Liver (tissue), 9 donors: ENCODE measurements around the gene GOSR2. TPM values are rescaled to one million over a fixed set of nuclear protein-coding genes. Genes with fewer than 3 reads are reported as not detected.

Experiments used
- DNase-seq: peaks from one replicate; pipeline ENCODE4 v3.0.0-alpha.2; 2017; ENCODE audit warnings: low spot score
- H3K27ac ChIP-seq, 2 donors: one replicate each; pipeline ENCODE4 v1.7.0; 2013; ENCODE audit warnings: inconsistent platforms in 2 of 2, low read length in 2 of 2, control low read depth in 1 of 2, low read depth in 1 of 2, mild to moderate bottlenecking in 1 of 2
- H3K27me3 ChIP-seq, 4 donors: one replicate each; pipeline versions ENCODE4 v1.6.1 to v1.7.0; 2013; ENCODE audit warnings: low read length in 3 of 4, inconsistent platforms in 1 of 4, mild to moderate bottlenecking in 1 of 4, moderate library complexity in 1 of 4; ENCODE audit not compliant: control insufficient read depth in 4 of 4, insufficient read depth in 4 of 4
- H3K36me3 ChIP-seq, 4 donors: one replicate each; pipeline versions ENCODE4 v1.6.1 to v1.7.0; 2013; ENCODE audit warnings: low read length in 3 of 4, mild to moderate bottlenecking in 3 of 4, low read depth in 1 of 4, moderate library complexity in 1 of 4; ENCODE audit not compliant: control insufficient read depth in 4 of 4, insufficient read depth in 3 of 4
- H3K4me1 ChIP-seq, 4 donors: one replicate each; pipeline versions ENCODE4 v1.6.1 to v1.7.0; 2013; ENCODE audit warnings: low read length in 3 of 4, mild to moderate bottlenecking in 3 of 4, moderate library complexity in 1 of 4; ENCODE audit not compliant: control insufficient read depth in 4 of 4, insufficient read depth in 4 of 4
- H3K4me3 ChIP-seq, 3 donors: one replicate each; pipeline versions ENCODE4 v1.6.1 to v1.7.0; 2013; ENCODE audit warnings: low read length in 3 of 3, control low read depth in 1 of 3, low read depth in 1 of 3, mild to moderate bottlenecking in 1 of 3
- H3K9ac ChIP-seq, 2 donors: one replicate each; pipeline ENCODE4 v1.7.0; 2013; ENCODE audit warnings: low read length in 2 of 2, mild to moderate bottlenecking in 2 of 2, moderate library complexity in 2 of 2, control low read depth in 1 of 2, low read depth in 1 of 2
- H3K9me3 ChIP-seq, 4 donors: one replicate each; pipeline versions ENCODE4 v1.6.1 to v1.7.0; 2013; ENCODE audit warnings: low read length in 3 of 4; ENCODE audit not compliant: control insufficient read depth in 4 of 4
- ATF3 ChIP-seq: IDR thresholded peaks from 2 replicates; pipeline ENCODE4 v1.6.1; 2016; ENCODE audit warnings: antibody characterized with exemption
- CTCF ChIP-seq: fragments of 150-350 bp; IDR thresholded peaks from 2 replicates; pipeline ENCODE4 v1.5.1; 2017; ENCODE audit warnings: improper control_type of control experiment, low read depth, low read length; ENCODE audit not compliant: missing input control
- EGR1 ChIP-seq, 2 donors: IDR thresholded peaks; 2 replicates each; pipeline ENCODE4 v1.6.1; 2016 to 2018; ENCODE audit warnings: antibody characterized with exemption in 2 of 2, low read depth in 2 of 2
- FOXA1 ChIP-seq: IDR thresholded peaks from 2 replicates; pipeline ENCODE4 v1.6.1; 2016; ENCODE audit warnings: antibody characterized with exemption
- FOXA2 ChIP-seq: IDR thresholded peaks from 2 replicates; pipeline ENCODE4 v1.6.1; 2016; ENCODE audit warnings: antibody characterized with exemption
- HNF4A ChIP-seq, 2 donors: conservative IDR thresholded peaks; 2 replicates each; pipeline ENCODE4 v1.6.1; 2016; ENCODE audit warnings: antibody characterized with exemption in 2 of 2, mild to moderate bottlenecking in 2 of 2
- HNF4G ChIP-seq: IDR thresholded peaks from 2 replicates; pipeline ENCODE4 v1.6.1; 2016; ENCODE audit warnings: antibody characterized with exemption
- JUND ChIP-seq, 2 donors: IDR thresholded peaks; 2 replicates each; pipeline ENCODE4 v1.6.1; 2016; ENCODE audit warnings: antibody characterized with exemption in 2 of 2
- MAX ChIP-seq: IDR thresholded peaks from 2 replicates; pipeline ENCODE4 v1.6.1; 2016; ENCODE audit warnings: antibody characterized with exemption
- NR2F2 ChIP-seq: IDR thresholded peaks from 2 replicates; pipeline ENCODE4 v1.6.1; 2016; ENCODE audit warnings: antibody characterized with exemption
- RAD21 ChIP-seq, 2 donors: IDR thresholded peaks; 2 replicates each; pipeline ENCODE4 v1.6.1; 2016; ENCODE audit warnings: antibody characterized with exemption in 2 of 2, mild to moderate bottlenecking in 2 of 2
- REST ChIP-seq: IDR thresholded peaks from 2 replicates; pipeline ENCODE4 v1.6.1; 2016; ENCODE audit warnings: antibody characterized with exemption, mild to moderate bottlenecking
- RXRA ChIP-seq, 2 donors: IDR thresholded peaks; 2 replicates each; pipeline ENCODE4 v1.6.1; 2017 to 2018; ENCODE audit warnings: antibody characterized with exemption in 2 of 2, mild to moderate bottlenecking in 1 of 2
- SP1 ChIP-seq: IDR thresholded peaks from 2 replicates; pipeline ENCODE4 v1.6.1; 2018; ENCODE audit warnings: antibody characterized with exemption, mild to moderate bottlenecking
- TAF1 ChIP-seq: conservative IDR thresholded peaks from 2 replicates; pipeline ENCODE4 v1.6.1; 2016; ENCODE audit warnings: antibody characterized with exemption, mild to moderate bottlenecking
- YY1 ChIP-seq: IDR thresholded peaks from 2 replicates; pipeline ENCODE4 v1.6.1; 2016; ENCODE audit warnings: antibody characterized with exemption, mild to moderate bottlenecking
- ZBTB33 ChIP-seq: IDR thresholded peaks from 2 replicates; pipeline ENCODE4 v1.6.1; 2016; ENCODE audit warnings: antibody characterized with exemption
- WGBS: extraction: QIAGEN DNeasy Blood & Tissue Kit; methylation state at CpG from one replicate; pipeline ENCODE4 v1.1.7; 2013; 5-methylcytosine and 5-hydroxymethylcytosine counted together
- polyA plus RNA-seq, 2 donors: library from polyadenylated mRNA; stranded (reverse) in 1 of 2; unstranded in 1 of 2; fragments of 200-250 nt in 1 of 2; fragments of >200 nt in 1 of 2; fragmentation: Nextera tagmentation in 1 of 2; extraction: Ambion mirVana in 1 of 2; gene quantifications; one replicate each; pipeline versions ENCODE4 v1.2.1 to v1.2.3, GENCODE V29; 2013 to 2015
- total RNA-seq, 2 donors: library from RNA; depleted of rRNA; stranded (reverse); fragments of >200 nt; gene quantifications; one replicate each; pipeline ENCODE4 v1.2.3, GENCODE V29; 2014
- donor health status: healthy.
- donor health status: healthy.
- donor health status: healthy.
- donor health status: healthy.
- donor health status: healthy.

GOSR2 gene
- total and polyA plus RNA-seq, 4 donors = 19.9 to 43.8 (median 21.0) TPM

- no peak for DNase-seq
- no peak overlapping the region for H3K4me3 ChIP-seq
- H3K9ac ChIP-seq = no peak overlapping the region
- no peak overlapping the region for H3K27ac ChIP-seq
- no peaks in the 10 kb centered on the region for H3K9me3 ChIP-seq
- no peaks in the 10 kb centered on the region for H3K27me3 ChIP-seq
- 72% methylated on average over 3 of the region's 3 CpGs for WGBS
- TF ChIP-seq ATF3 (no peak), FOXA2 (no peak), RXRA (IDR thresholded peaks at IDR 0.05) (no peak), ZBTB33 (no peak), EGR1 (IDR thresholded peaks at IDR 0.05; ENCODE audit: low read depth in 2 of 2) (no peak), MAX (no peak), JUND (IDR thresholded peaks at IDR 0.05) (no peak), FOXA1 (no peak), CTCF (no peak), TAF1 (no peak), RAD21 (IDR thresholded peaks at IDR 0.05) (no peak), NR2F2 (no peak), SP1 (no peak), REST (no peak)
- H3K36me3 ChIP-seq = peaks cover 0 to 4% (median 0%) of the 10 kb centered on the region in 4 donors
- peaks cover 7 to 12% (median 8%) of the 10 kb centered on the region in 4 donors for H3K4me1 ChIP-seq
Observed at GRCh38 chr17:46947216-46947615, 24.3 kb downstream of the GOSR2 start.

GRCh38 chr17:46948544-46948943 is 25.6 kb downstream of the GOSR2 start:
- no peak overlapping the region for H3K9ac ChIP-seq
- H3K36me3 ChIP-seq = peaks cover 0 to 4% (median 0%) of the 10 kb centered on the region in 4 donors
- no peak overlapping the region for H3K4me3 ChIP-seq
- H3K9me3 ChIP-seq = no peaks in the 10 kb centered on the region
- no peaks in the 10 kb centered on the region for H3K27me3 ChIP-seq
- H3K4me1 ChIP-seq = peaks cover 1 to 7% (median 4%) of the 10 kb centered on the region in 4 donors
- WGBS = 95% methylated on average over 5 of the region's 5 CpGs
- no peak overlapping the region for H3K27ac ChIP-seq
- DNase-seq = no peak
- TF ChIP-seq NR2F2 = no peak
- no peak for TF ChIP-seq HNF4A (conservative IDR thresholded peaks at IDR 0.05)
- TF ChIP-seq TAF1 = no peak
- TF ChIP-seq ZBTB33 = no peak
- TF ChIP-seq HNF4G = no peak
- no peak for TF ChIP-seq YY1
- no peak for TF ChIP-seq REST
- no peak for TF ChIP-seq SP1
